HEK293 (cell line): ENCODE measurements around the gene LINS1.

Experiments used
- KLF9 ChIP-seq: fragments of 450-650 bp; formaldehyde crosslinking; IDR thresholded peaks from 2 replicates; pipeline ENCODE4 v1.5.1; 2016; ENCODE audit warnings: missing biosample characterization, missing genetic modification characterization, low read depth
- PRDM1 ChIP-seq: fragments of 450-650 bp; formaldehyde crosslinking; IDR thresholded peaks from 2 replicates; pipeline ENCODE4; 2016; ENCODE audit warnings: missing biosample characterization, missing genetic modification characterization
- YY1 ChIP-seq: fragments of 450-650 bp; formaldehyde crosslinking; IDR thresholded peaks from 2 replicates; pipeline ENCODE4 v1.5.1; 2018; ENCODE audit warnings: missing biosample characterization, missing genetic modification characterization
- ZFHX2 ChIP-seq: fragments of 450-650 bp; formaldehyde crosslinking; conservative IDR thresholded peaks from 2 replicates; pipeline ENCODE4 v1.5.1; 2016; ENCODE audit warnings: missing biosample characterization, missing genetic modification characterization
- ZNF23 ChIP-seq: fragments of 450-650 bp; formaldehyde crosslinking; IDR thresholded peaks from 2 replicates; pipeline ENCODE4 v1.5.1; 2016; ENCODE audit warnings: missing biosample characterization, missing genetic modification characterization, borderline replicate concordance
- ZNF292 ChIP-seq: fragments of 450-650 bp; formaldehyde crosslinking; IDR thresholded peaks from 2 replicates; pipeline ENCODE4 v1.5.1; 2016; ENCODE audit warnings: low read depth, missing biosample characterization, missing genetic modification characterization, borderline replicate concordance
- TF ChIP-seq, protein P1 (sequence below): fragments of 450-650 bp; formaldehyde crosslinking; IDR thresholded peaks from 2 replicates; pipeline ENCODE4 v1.5.1; 2016; ENCODE audit warnings: missing biosample characterization, missing genetic modification characterization
- TF ChIP-seq, protein P2 (sequence below): fragments of 450-650 bp; formaldehyde crosslinking; IDR thresholded peaks from 2 replicates; pipeline ENCODE4 v1.5.1; 2016; ENCODE audit warnings: missing biosample characterization, missing genetic modification characterization
- TF ChIP-seq, protein P3 (sequence below): fragments of 450-650 bp; formaldehyde crosslinking; IDR thresholded peaks from 2 replicates; pipeline ENCODE4 v1.5.1; 2016; ENCODE audit warnings: missing biosample characterization, missing genetic modification characterization

DNA sequence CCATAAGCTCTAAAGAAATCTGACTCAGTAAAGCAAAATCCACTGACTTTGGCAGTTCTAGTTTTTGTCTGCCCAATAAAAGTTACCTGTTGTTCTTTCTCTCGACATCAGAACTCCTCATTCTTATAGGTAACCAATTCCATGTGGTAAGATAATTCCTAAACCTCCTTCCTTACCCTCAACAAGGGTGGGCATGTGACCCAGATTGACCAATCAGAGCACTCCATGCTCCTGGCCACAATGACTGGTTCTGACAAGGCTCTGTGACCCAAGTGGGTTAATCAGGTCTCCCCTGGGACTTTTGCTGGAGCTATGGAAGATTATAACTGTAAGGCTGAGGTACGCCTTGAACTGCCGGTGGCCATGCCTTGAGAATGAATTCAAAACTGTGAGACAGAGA, 31.7 kb downstream of the LINS1 start:
- TF ChIP-seq ZNF292 (tag by site-specific recombination) (no peak), YY1 (no peak), PRDM1 (tag by site-specific recombination) (no peak), ZNF23 (no peak), ZFHX2 (no peak), KLF9 (tag by site-specific recombination) (no peak)
- TF ChIP-seq, protein P1, sequence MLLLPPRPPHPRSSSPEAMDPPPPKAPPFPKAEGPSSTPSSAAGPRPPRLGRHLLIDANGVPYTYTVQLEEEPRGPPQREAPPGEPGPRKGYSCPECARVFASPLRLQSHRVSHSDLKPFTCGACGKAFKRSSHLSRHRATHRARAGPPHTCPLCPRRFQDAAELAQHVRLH (tag by site-specific recombination) = no peak
- TF ChIP-seq, protein P2, sequence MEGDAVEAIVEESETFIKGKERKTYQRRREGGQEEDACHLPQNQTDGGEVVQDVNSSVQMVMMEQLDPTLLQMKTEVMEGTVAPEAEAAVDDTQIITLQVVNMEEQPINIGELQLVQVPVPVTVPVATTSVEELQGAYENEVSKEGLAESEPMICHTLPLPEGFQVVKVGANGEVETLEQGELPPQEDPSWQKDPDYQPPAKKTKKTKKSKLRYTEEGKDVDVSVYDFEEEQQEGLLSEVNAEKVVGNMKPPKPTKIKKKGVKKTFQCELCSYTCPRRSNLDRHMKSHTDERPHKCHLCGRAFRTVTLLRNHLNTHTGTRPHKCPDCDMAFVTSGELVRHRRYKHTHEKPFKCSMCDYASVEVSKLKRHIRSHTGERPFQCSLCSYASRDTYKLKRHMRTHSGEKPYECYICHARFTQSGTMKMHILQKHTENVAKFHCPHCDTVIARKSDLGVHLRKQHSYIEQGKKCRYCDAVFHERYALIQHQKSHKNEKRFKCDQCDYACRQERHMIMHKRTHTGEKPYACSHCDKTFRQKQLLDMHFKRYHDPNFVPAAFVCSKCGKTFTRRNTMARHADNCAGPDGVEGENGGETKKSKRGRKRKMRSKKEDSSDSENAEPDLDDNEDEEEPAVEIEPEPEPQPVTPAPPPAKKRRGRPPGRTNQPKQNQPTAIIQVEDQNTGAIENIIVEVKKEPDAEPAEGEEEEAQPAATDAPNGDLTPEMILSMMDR (tag by site-specific recombination) = no peak
- TF ChIP-seq, protein P3, sequence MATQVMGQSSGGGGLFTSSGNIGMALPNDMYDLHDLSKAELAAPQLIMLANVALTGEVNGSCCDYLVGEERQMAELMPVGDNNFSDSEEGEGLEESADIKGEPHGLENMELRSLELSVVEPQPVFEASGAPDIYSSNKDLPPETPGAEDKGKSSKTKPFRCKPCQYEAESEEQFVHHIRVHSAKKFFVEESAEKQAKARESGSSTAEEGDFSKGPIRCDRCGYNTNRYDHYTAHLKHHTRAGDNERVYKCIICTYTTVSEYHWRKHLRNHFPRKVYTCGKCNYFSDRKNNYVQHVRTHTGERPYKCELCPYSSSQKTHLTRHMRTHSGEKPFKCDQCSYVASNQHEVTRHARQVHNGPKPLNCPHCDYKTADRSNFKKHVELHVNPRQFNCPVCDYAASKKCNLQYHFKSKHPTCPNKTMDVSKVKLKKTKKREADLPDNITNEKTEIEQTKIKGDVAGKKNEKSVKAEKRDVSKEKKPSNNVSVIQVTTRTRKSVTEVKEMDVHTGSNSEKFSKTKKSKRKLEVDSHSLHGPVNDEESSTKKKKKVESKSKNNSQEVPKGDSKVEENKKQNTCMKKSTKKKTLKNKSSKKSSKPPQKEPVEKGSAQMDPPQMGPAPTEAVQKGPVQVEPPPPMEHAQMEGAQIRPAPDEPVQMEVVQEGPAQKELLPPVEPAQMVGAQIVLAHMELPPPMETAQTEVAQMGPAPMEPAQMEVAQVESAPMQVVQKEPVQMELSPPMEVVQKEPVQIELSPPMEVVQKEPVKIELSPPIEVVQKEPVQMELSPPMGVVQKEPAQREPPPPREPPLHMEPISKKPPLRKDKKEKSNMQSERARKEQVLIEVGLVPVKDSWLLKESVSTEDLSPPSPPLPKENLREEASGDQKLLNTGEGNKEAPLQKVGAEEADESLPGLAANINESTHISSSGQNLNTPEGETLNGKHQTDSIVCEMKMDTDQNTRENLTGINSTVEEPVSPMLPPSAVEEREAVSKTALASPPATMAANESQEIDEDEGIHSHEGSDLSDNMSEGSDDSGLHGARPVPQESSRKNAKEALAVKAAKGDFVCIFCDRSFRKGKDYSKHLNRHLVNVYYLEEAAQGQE (tag by site-specific recombination) = no peak
